Chondrocyte (in vitro differentiated cells): Measurements from ENCODE around the gene PARD3B. TPM values are rescaled to one million over a fixed set of nuclear protein-coding genes. Genes with fewer than 3 reads are reported as not detected.

Source experiments
- DNase-seq: peaks from one replicate; pipeline ENCODE4 v3.0.0; 2021; ENCODE audit warnings: mixed read lengths, low spot score
- H3K27ac Mint-ChIP-seq: one replicate; pipeline ENCODE4 v1.8.0; 2021; ENCODE audit warnings: mild to moderate bottlenecking, moderate library complexity, mixed read lengths; ENCODE audit not compliant: unreplicated experiment
- H3K27me3 Mint-ChIP-seq: 2 replicates; pipeline ENCODE4 v1.8.0; 2021; ENCODE audit warnings: low read depth, mixed read lengths
- H3K36me3 Mint-ChIP-seq: 2 replicates; pipeline ENCODE4 v1.8.0; 2021; ENCODE audit warnings: low read depth, mixed read lengths
- H3K4me1 Mint-ChIP-seq: 2 replicates; pipeline ENCODE4 v1.8.0; 2021; ENCODE audit warnings: low read depth, mild to moderate bottlenecking, mixed read lengths
- H3K4me3 Mint-ChIP-seq: one replicate; pipeline ENCODE4 v1.8.0; 2021; ENCODE audit warnings: mild to moderate bottlenecking, moderate library complexity, mixed read lengths; ENCODE audit not compliant: unreplicated experiment
- H3K9me3 Mint-ChIP-seq: 2 replicates; pipeline ENCODE4 v1.8.0; 2021; ENCODE audit warnings: low read depth, mixed read lengths
- total RNA-seq: library from RNA; stranded (reverse); gene quantifications from 3 replicates; pipeline ENCODE4 v1.2.1, GENCODE V29; 2021
- TF ChIP-seq, protein P1 (sequence below): fragments of 200-600 bp; sonication (generic); IDR thresholded peaks from 2 replicates; pipeline ENCODE4 v1.5.0; 2021; ENCODE audit warnings: antibody characterized with exemption, mild to moderate bottlenecking, moderate library complexity

The PARD3B gene
- total RNA-seq, 1 donor from 2014 or later = 24.9 TPM

GRCh38 chr2:204652063-204652462, 106.8 kb downstream of the PARD3B start:
- H3K27me3 Mint-ChIP-seq = no peaks in the 10 kb centered on the region
- no peak overlapping the region for H3K27ac Mint-ChIP-seq
- peaks cover 19% of the 10 kb centered on the region for H3K9me3 Mint-ChIP-seq
- peaks cover 14% of the 10 kb centered on the region for H3K4me1 Mint-ChIP-seq
- peaks cover 8% of the 10 kb centered on the region for H3K36me3 Mint-ChIP-seq
- no peak for DNase-seq
- no peak overlapping the region for H3K4me3 Mint-ChIP-seq
- TF ChIP-seq, protein P1, sequence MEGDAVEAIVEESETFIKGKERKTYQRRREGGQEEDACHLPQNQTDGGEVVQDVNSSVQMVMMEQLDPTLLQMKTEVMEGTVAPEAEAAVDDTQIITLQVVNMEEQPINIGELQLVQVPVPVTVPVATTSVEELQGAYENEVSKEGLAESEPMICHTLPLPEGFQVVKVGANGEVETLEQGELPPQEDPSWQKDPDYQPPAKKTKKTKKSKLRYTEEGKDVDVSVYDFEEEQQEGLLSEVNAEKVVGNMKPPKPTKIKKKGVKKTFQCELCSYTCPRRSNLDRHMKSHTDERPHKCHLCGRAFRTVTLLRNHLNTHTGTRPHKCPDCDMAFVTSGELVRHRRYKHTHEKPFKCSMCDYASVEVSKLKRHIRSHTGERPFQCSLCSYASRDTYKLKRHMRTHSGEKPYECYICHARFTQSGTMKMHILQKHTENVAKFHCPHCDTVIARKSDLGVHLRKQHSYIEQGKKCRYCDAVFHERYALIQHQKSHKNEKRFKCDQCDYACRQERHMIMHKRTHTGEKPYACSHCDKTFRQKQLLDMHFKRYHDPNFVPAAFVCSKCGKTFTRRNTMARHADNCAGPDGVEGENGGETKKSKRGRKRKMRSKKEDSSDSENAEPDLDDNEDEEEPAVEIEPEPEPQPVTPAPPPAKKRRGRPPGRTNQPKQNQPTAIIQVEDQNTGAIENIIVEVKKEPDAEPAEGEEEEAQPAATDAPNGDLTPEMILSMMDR = no peak

- no peak for DNase-seq
- TF ChIP-seq, protein P1 = no peak
- peak overlapping the region; percentile 49 for H3K27ac Mint-ChIP-seq
- no peak overlapping the region for H3K4me3 Mint-ChIP-seq
- H3K4me1 Mint-ChIP-seq = peaks cover 14% of the 10 kb centered on the region
- H3K36me3 Mint-ChIP-seq = peaks cover 8% of the 10 kb centered on the region
- peaks cover 19% of the 10 kb centered on the region for H3K9me3 Mint-ChIP-seq
- H3K27me3 Mint-ChIP-seq = no peaks in the 10 kb centered on the region
Measured at GRCh38 chr2:204654669-204655068, 109.4 kb downstream of the PARD3B start.

DNA sequence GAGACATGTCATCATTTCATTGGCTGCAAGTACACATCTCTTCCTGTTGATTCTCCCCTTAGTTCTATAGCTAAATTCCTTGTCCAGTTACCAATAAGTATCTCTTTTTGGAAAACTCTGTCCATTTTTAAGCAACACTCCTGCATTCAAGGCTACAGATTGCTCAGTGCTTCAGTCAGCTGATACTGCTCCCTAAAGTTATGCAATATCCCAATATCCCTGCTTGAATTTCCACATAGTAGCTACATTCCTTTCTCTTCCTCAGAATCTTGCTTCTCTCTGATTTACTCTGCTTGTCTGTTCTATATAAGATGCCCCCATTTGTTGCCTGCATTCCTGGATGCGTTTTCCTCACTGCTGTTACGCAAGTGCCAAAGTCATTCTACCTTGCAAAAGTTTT, 109.8 kb downstream of the PARD3B start:
- Mint-ChIP-seq H3K36me3 (peaks cover 8% of the 10 kb centered on the region), H3K9me3 (peaks cover 19% of the 10 kb centered on the region), H3K4me3 (no peak overlapping the region), H3K27ac (no peak overlapping the region), H3K4me1 (peaks cover 14% of the 10 kb centered on the region), H3K27me3 (no peaks in the 10 kb centered on the region)
- TF ChIP-seq, protein P1 = no peak
- DNase-seq = no peak

GRCh38 chr2:204655626-204656025, 110.4 kb downstream of the PARD3B start:
- no peak for DNase-seq

GRCh38 chr2:204657024-204657423, 111.7 kb downstream of the PARD3B start:
- Mint-ChIP-seq H3K4me1 (peaks cover 14% of the 10 kb centered on the region), H3K9me3 (peaks cover 9% of the 10 kb centered on the region), H3K27me3 (no peaks in the 10 kb centered on the region), H3K27ac (no peak overlapping the region), H3K4me3 (no peak overlapping the region), H3K36me3 (peaks cover 5% of the 10 kb centered on the region)
- TF ChIP-seq, protein P1 = no peak
- DNase-seq = no peak

More at GRCh38 chr2:204655626-204656025, 110.4 kb downstream of the PARD3B start:
- TF ChIP-seq, protein P1 = no peak
- H3K27me3 Mint-ChIP-seq = no peaks in the 10 kb centered on the region
- peaks cover 14% of the 10 kb centered on the region for H3K9me3 Mint-ChIP-seq
- H3K36me3 Mint-ChIP-seq = peaks cover 6% of the 10 kb centered on the region
- H3K4me3 Mint-ChIP-seq = no peak overlapping the region
- H3K27ac Mint-ChIP-seq = no peak overlapping the region
- peaks cover 14% of the 10 kb centered on the region for H3K4me1 Mint-ChIP-seq
